AML-193 (cell line): ENCODE measurements around the gene MXI1.

Experiments used
- DNase-seq, 2 experiments: peaks; one replicate each; lab custom pipeline; 2025; lab: John Stamatoyannopoulos, UW

Gene MXI1

DNA sequence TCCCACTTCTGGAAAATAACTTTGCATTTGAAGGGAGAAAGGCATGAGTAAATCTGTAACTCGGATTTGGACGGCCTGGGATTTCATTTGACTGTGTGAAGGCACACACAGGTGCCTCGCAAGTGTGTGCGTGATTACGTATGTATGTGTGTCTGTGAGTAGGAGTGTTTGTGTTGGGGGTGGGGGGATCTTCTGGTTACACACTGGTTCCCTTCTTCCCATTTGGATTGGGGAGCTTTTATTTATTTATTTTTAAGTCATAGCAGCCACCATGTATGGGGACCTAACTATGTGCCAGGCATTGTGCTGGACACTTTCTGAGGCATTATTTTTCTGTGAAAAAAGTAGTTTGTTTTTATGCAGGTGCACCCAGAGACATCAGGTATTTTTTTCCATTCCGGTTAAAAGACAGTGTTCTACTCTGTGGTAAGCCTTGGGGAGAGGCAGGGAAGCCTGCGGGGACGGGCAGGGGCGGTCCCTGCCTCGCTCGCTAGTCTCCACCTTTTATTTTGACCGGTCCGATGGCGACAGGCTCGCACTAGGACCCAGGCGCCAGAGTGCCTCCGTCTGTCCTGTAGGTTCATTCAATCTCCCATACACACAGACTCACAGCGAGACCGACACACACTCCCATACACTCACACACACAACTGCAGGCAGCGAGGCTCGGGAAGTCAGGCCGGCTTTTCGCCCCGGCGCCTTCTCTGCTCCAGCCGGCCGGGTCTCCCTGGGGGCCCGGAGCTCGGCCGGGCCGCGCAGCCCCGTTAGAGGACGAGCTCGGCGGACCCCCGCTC is at the start of gene MXI1:
TSS of gene MXI1 (plus strand) at position 595 of the 794 bp plus-strand sequence. CDS start 204 bp downstream, outside the sequence.
- no peak for DNase-seq

GRCh38 chr10:110158051-110159005 is 49.1 kb upstream of the MXI1 start:
- DNase-seq: no peak

- no peak for DNase-seq
Measured at GRCh38 chr10:110160081-110160480, 47.3 kb upstream of the MXI1 start.

- DNase-seq: peak; percentile 13 to 45
Measured at GRCh38 chr10:110160522-110160921, 46.9 kb upstream of the MXI1 start.

- DNase-seq: no peak
Measured at GRCh38 chr10:110162741-110163145, 44.7 kb upstream of the MXI1 start.

- no peak for DNase-seq
Measured at GRCh38 chr10:110163192-110163773, 44.1 kb upstream of the MXI1 start.

GRCh38 chr10:110163841-110164240 is 43.6 kb upstream of the MXI1 start:
- DNase-seq: no peak

DNA sequence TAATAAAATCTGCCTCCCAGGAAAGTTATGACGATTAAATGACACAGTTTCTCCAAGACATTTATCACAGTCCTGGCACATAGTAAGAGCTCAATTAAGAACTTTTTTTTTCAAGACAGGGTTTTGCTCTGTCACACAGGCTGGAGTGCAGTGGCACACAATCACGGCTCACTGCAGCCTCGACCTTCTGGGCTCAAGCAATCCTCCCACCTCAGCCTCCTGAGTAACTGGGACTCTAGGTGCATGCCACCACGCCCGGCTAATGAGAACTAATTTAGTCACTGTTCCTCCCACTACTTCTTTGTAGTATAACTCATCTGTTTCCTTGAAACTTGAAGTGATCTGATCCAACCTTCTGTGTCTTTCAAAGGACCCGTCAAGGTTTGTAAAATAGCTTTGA is 42.2 kb upstream of the MXI1 start:
- no peak for DNase-seq

- no peak for DNase-seq
Measured at GRCh38 chr10:110167149-110167548, 40.3 kb upstream of the MXI1 start.

DNA sequence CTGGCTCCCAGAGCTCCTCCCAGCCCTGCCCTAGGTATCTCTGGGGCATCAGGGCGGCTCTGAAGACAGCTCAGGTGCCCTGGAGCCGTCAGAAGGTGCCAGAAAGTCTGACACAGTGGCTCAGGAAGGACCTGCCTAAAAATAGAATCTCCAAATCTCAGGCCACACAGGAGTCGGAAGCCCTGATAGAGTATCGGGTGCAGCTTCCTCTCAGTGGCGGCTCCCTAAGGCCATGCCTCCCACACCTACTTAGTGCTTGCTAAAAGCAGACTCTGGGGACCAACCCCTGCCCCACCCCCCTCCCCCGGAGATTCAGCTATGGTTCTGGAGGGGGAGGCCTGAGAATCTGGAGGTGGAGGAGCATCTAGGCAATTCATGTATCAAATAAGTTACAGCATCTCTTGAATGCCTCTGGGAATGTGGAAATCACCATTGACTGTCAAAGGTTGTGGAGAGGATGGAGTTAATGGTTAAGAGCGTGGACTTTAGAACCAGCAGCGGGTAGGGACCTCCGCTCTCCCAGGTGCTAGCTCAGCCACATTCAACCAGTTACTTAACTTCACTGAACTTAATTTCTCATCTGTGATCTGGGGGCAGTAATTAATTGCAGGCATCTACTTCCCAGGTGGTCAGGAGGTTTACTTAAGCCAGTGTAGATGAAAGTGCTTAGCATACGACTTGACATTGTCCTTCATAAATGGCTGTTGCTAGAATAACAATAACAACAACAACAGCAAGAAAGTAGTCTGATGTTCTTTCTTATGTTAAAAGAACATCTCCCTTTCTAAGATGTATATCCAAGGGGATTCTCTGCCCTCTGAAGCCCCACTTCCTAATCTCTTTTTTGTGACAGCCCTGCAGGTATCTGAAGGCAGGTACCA is 38.6 kb upstream of the MXI1 start:
- no peak for DNase-seq

DNA sequence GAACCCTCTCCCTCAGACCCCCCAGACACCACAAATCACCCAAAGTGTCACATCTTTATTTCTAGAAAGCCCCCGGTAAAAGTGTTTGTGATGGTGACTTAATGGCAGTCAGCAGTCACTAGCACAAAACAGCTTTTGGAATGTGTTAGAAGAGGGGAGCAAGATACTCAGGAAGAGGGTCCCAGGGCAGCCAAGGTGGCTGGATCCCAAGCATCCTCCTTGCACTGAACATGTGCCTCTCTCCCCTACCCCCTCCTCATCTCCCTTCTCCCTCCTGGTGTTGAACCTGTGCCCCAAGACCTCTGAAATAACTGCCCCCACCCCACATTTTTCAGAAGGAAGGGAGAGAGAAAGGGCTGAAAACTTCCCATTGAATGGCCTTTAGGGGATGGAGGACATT is 37.8 kb upstream of the MXI1 start:
- DNase-seq: no peak

- DNase-seq: peak; percentile 27 to 34
Measured at GRCh38 chr10:110170142-110170971, 37.0 kb upstream of the MXI1 start.

- no peak for DNase-seq
Measured at GRCh38 chr10:110171032-110171431, 36.4 kb upstream of the MXI1 start.

GRCh38 chr10:110172155-110172554 is 35.2 kb upstream of the MXI1 start:
- no peak for DNase-seq

GRCh38 chr10:110174201-110174600 is 33.2 kb upstream of the MXI1 start:
- DNase-seq: no peak

- DNase-seq: no peak
Measured at GRCh38 chr10:110174816-110175215, 32.6 kb upstream of the MXI1 start.

GRCh38 chr10:110175406-110175805 is 32.0 kb upstream of the MXI1 start:
- no peak for DNase-seq

DNA sequence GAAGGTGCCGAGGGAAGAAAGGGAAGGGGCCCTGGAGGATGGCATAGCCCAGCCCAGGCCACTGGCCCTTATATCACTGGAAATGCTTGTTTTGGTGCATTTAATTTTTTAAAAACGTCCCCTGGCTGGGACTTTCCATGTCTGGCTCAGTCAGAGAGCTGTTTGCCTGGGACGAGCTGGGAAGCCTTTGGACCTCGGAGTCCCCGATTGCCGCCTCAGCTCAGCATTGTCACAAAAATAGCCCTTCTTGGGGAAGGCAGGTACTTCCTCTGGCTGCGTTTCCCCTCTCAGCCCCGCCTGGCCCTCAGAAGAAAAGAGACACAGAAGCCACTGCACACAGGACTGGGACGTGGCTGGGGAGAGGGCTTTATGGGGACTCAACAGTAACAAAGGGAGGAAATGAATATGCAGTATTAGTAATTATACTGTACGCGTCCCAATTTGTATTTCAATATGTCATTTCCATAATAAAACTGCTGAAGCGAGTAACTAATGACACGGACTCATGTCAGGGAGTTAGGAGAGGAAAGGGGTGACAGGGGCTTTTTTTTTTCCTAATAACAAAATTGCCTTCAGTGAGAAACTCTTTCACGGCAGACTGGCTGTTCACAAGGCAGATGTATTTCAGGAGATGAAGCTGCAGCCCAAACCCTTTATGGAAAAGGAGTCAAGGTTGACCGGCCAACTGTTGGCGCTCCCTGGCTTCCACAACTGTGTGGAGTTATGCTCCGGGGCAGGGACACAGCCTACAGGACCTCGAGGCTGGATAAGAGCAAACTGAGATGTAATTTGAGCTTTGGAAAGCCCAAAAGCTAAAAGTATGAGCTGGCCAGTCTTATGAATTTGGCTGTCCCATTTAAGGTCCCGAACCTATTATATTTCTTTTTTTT is 31.0 kb upstream of the MXI1 start:
- no peak for DNase-seq

GRCh38 chr10:110179220-110179619 is 28.2 kb upstream of the MXI1 start:
- DNase-seq: no peak

DNA sequence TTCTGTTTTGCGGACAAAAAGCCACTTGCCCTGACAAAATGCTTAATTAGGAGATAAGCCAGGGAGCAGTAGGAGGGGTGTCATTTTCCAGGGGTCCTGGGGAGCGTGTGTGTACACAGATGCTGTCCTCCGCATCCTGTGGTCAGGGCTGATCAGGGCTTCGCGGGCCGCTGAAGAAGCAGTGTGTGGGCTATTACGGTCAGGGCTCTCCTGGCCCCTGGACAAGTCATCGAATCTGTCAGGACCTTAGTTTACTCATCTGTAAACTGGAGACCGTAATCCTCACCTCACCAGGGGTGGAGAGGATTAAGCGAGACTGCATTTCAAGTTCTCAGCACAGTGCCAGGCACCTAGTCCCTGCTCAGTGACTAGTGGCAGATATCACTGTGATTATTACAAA is 26.0 kb upstream of the MXI1 start:
- DNase-seq: no peak
